Adrenal gland (tissue), 5 donors: ENCODE results near the gene C16orf96.

ENCODE experiments used
- CTCF ChIP-seq, 6 experiments: fragments of 450-650 bp in 4 of 6; fragments of 200-600 bp in 2 of 6; sonication (generic) in 1 of 6; IDR thresholded peaks; 1 replicate in 5 of 6; 2 replicates in 1 of 6; pipeline versions ENCODE4 v1.5.1 to v1.8.0; 2016 to 2021; ENCODE audit warnings: antibody characterized with exemption in 6 of 6, mild to moderate bottlenecking in 2 of 6, moderate library complexity in 1 of 6
- POLR2A ChIP-seq, 2 donors: fragments of 450-650 bp; IDR thresholded peaks; one replicate each; pipeline ENCODE4 v1.6.1; 2017; ENCODE audit warnings: antibody characterized with exemption in 2 of 2, mild to moderate bottlenecking in 2 of 2, moderate library complexity in 1 of 2
- donor health status: DM: no; HTN: no; CAD: no.

- TF ChIP-seq CTCF (IDR thresholded peaks at IDR 0.05): no peak
- TF ChIP-seq POLR2A (IDR thresholded peaks at IDR 0.05): no peak
These were observed 52.5 kb downstream of the C16orf96 start for GRCh38 chr16:4608704-4608980.
